CD14-positive monocyte (primary cell): ENCODE measurements around the gene GDPD4. TPM values are rescaled to one million over a fixed set of nuclear protein-coding genes. Genes with fewer than 3 reads are reported as not detected.

Experiments
- DNase-seq, 3 donors: peaks; one replicate each; pipeline ENCODE4 v3.0.0-alpha.2; 2011 to 2022
- H2AFZ ChIP-seq: 2 replicates; pipeline ENCODE4 v1.6.0; 2012; ENCODE audit warnings: mild to moderate bottlenecking, low read depth, low read length, inconsistent platforms; ENCODE audit not compliant: insufficient read depth, poor library complexity, severe bottlenecking
- H3K27ac ChIP-seq, 2 donors: 1 replicate in 1 of 2; 2 replicates in 1 of 2; pipeline ENCODE4 v1.5.1; 2012 to 2013; ENCODE audit warnings: low read length in 2 of 2, control low read depth in 1 of 2, inconsistent platforms in 1 of 2, low read depth in 1 of 2, mild to moderate bottlenecking in 1 of 2
- H3K27me3 ChIP-seq, 2 donors: one replicate each; pipeline versions ENCODE4 v1.6.0 to v1.6.1; 2011 to 2013; ENCODE audit warnings: low read length in 2 of 2; ENCODE audit not compliant: control insufficient read depth in 2 of 2, insufficient read depth in 2 of 2
- H3K36me3 ChIP-seq, 2 donors: replicated peaks in 1 of 2; 1 replicate in 1 of 2; 2 replicates in 1 of 2; pipeline versions ENCODE4 v1.5.1 to v1.6.1; 2012 to 2013; ENCODE audit warnings: low read length in 2 of 2, control low read depth in 1 of 2, inconsistent platforms in 1 of 2, mild to moderate bottlenecking in 1 of 2; ENCODE audit not compliant: insufficient read depth in 2 of 2, control insufficient read depth in 1 of 2
- H3K4me1 ChIP-seq, 2 donors: 1 replicate in 1 of 2; 2 replicates in 1 of 2; pipeline versions ENCODE4 v1.5.1 to v1.6.1; 2012 to 2013; ENCODE audit warnings: low read length in 2 of 2, control low read depth in 1 of 2, inconsistent platforms in 1 of 2, mild to moderate bottlenecking in 1 of 2, moderate library complexity in 1 of 2; ENCODE audit not compliant: insufficient read depth in 2 of 2, control insufficient read depth in 1 of 2
- H3K4me2 ChIP-seq: replicated peaks from 2 replicates; pipeline ENCODE3; 2012; ENCODE audit warnings: low read length, moderate library complexity, mild to moderate bottlenecking; ENCODE audit not compliant: poor library complexity, severe bottlenecking; ENCODE audit errors: extremely low read depth
- H3K4me3 ChIP-seq, 3 experiments: fragments of 200-600 bp in 1 of 3; sonication (generic) in 1 of 3; replicated peaks in 1 of 3; 1 replicate in 2 of 3; 2 replicates in 1 of 3; pipeline ENCODE4 v1.5.1; 2011 to 2013; ENCODE audit warnings: low read length in 3 of 3, mild to moderate bottlenecking in 3 of 3, control low read depth in 2 of 3, low read depth in 2 of 3, inconsistent platforms in 1 of 3, moderate library complexity in 1 of 3
- H3K79me2 ChIP-seq: 2 replicates; pipeline ENCODE4 v1.6.0; 2012; ENCODE audit warnings: mild to moderate bottlenecking, control low read depth, inconsistent platforms, low read length, moderate library complexity; ENCODE audit not compliant: insufficient read depth
- H3K9ac ChIP-seq: 2 replicates; pipeline ENCODE4 v1.6.0; 2017; ENCODE audit warnings: low read length, mild to moderate bottlenecking; ENCODE audit not compliant: insufficient read depth, poor library complexity, severe bottlenecking
- H3K9me3 ChIP-seq, 2 donors: replicated peaks in 1 of 2; 1 replicate in 1 of 2; 2 replicates in 1 of 2; pipeline versions ENCODE4 v1.5.1 to v1.6.1; 2012 to 2013; ENCODE audit warnings: low read length in 2 of 2, control low read depth in 1 of 2; ENCODE audit not compliant: control insufficient read depth in 1 of 2, insufficient read depth in 1 of 2
- H4K20me1 ChIP-seq: 2 replicates; pipeline ENCODE4 v1.6.0; 2012; ENCODE audit warnings: mild to moderate bottlenecking, low read length, control low read depth, moderate library complexity; ENCODE audit not compliant: insufficient read depth
- H3K27ac Mint-ChIP-seq, 7 donors: one replicate each; pipeline ENCODE4 v1.8.0; 2020; ENCODE audit warnings: mild to moderate bottlenecking in 7 of 7, mixed read lengths in 7 of 7, moderate library complexity in 6 of 7, inconsistent platforms in 2 of 7
- H3K27me3 Mint-ChIP-seq, 3 donors: one replicate each; pipeline ENCODE4 v1.8.0; 2021 to 2022; ENCODE audit warnings: low read depth in 3 of 3, mild to moderate bottlenecking in 3 of 3, mixed read lengths in 3 of 3, moderate library complexity in 3 of 3, inconsistent platforms in 1 of 3
- H3K36me3 Mint-ChIP-seq, 2 donors: one replicate each; pipeline ENCODE4 v1.8.0; 2020; ENCODE audit warnings: mixed read lengths in 2 of 2, inconsistent platforms in 1 of 2, mild to moderate bottlenecking in 1 of 2
- H3K4me1 Mint-ChIP-seq: one replicate; pipeline ENCODE4 v1.8.0; 2020; ENCODE audit warnings: mild to moderate bottlenecking, mixed read lengths
- H3K4me3 Mint-ChIP-seq, 2 donors: one replicate each; pipeline ENCODE4 v1.8.0; 2020; ENCODE audit warnings: mild to moderate bottlenecking in 2 of 2, mixed read lengths in 2 of 2, moderate library complexity in 1 of 2
- H3K9me3 Mint-ChIP-seq, 7 donors: one replicate each; pipeline ENCODE4 v1.8.0; 2020 to 2022; ENCODE audit warnings: mixed read lengths in 7 of 7, mild to moderate bottlenecking in 6 of 7, moderate library complexity in 6 of 7, inconsistent platforms in 2 of 7
- CTCF ChIP-seq: fragments of 200-600 bp; IDR thresholded peaks from one replicate; pipeline ENCODE4 v1.8.0; 2022; ENCODE audit warnings: antibody characterized with exemption, mild to moderate bottlenecking
- WGBS: methylation state at CpG from one replicate; pipeline ENCODE4 v1.1.5; 2013; ENCODE audit warnings: missing lambda C conversion rate; ENCODE audit not compliant: insufficient coverage; 5-methylcytosine and 5-hydroxymethylcytosine counted together
- intact Hi-C, 2 donors: fragments of 100-400 bp; cut with micrococcal nuclease; formaldehyde crosslinking; loops; one replicate each; pipeline versions ENCODE4 v1.15.0 to v1.15.1; 2023
- polyA plus RNA-seq, 3 donors: library from polyadenylated mRNA; depleted of rRNA in 1 of 3; unstranded in 2 of 3; stranded (reverse) in 1 of 3; fragments of 300-500 nt in 2 of 3; fragments of >200 nt in 1 of 3; fragmentation: Illumina TruSeq in 2 of 3; gene quantifications; 1 replicate in 2 of 3; 2 replicates in 1 of 3; pipeline ENCODE4 v1.2.3, GENCODE V29; 2012 to 2021

GDPD4 gene
- polyA plus RNA-seq, 3 donors = not detected

DNA sequence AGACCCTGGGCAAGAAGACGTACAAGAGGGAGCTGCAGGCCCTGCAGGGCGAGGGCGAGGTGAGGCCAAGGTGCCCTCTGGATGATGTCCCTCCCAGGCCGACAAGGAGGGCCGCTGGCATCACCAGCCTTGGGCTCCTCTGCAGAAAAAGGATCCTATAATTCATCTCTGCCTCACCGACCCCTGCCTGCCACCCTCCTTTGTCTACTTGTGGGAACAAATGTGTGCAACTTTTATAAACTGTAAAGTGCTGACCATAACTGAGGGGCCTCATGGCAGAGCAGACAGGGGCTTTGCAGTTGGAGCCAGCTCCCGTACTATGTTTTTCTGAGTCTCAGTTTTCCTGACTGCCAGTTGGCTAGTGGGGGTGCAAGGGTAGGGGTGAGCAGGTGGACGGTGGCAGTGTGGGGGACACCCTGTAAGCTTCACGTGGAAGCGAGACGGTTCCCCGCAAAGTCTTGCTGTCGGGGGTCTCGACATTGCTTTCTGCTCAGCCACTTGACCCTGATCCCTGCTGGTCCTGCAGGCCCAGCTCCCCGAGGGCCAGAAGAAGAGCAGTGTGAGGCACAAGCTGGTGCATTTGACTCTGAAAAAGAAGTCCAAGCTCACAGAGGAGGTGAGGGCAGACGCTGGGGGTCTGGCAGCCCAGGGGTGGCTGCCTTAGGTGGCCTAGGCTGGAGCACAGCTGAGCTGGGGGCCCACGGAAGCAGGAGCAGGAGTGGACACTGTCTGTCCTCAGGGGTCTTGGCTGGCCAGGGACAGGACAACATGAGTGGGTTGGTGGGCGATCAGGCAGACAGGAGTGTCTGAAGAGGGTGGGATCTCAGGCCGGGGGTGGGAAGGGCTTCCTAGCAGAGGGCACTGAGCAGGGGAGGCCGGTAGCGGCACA lies 118.7 kb downstream of the GDPD4 start:
- intact Hi-C loops = no loop called here

More for the DNA sequence above, 118.7 kb downstream of the GDPD4 start:
- no peak for TF ChIP-seq CTCF
- Histone ChIP-seq H3K9me3 (no peaks in the 10 kb centered on the region), H3K4me3 (no peak overlapping the region), H2AFZ (no peak overlapping the region), H4K20me1 (no peaks in the 10 kb centered on the region), H3K4me2 (no peak overlapping the region), H3K4me1 (no peaks in the 10 kb centered on the region), H3K27ac (no peak overlapping the region), H3K79me2 (no peaks in the 10 kb centered on the region), H3K36me3 (peaks cover 7 to 16% of the 10 kb centered on the region in 2 donors), H3K27me3 (no peaks in the 10 kb centered on the region), H3K9ac (no peak overlapping the region)
- Mint-ChIP-seq H3K27ac (no peak overlapping the region), H3K27me3 (peaks cover 0 to 8% (median 3%) of the 10 kb centered on the region in 3 donors), H3K4me1 (peaks cover 4% of the 10 kb centered on the region), H3K4me3 (no peak overlapping the region), H3K36me3 (peaks cover 29 to 42% of the 10 kb centered on the region in 2 donors), H3K9me3 (peaks cover 0 to 4% (median 0%) of the 10 kb centered on the region in 7 donors)
- DNase-seq = no peak
- WGBS = 91% methylated on average over 19 of the region's 21 CpGs
